ENCODE data around the gene OGG1. TPM values are rescaled to one million over a fixed set of nuclear protein-coding genes. Genes with fewer than 3 reads are reported as not detected.

Gene OGG1
- total and polyA plus RNA-seq, 9 of the 15 experiments (the other 6 are each of a cell fraction or from before 2014, with no cell fraction given), result 6.6 to 33.0 (median 24.4) TPM

- TF ChIP-seq AFF1 (IDR thresholded peaks at IDR 0.05; ENCODE audit: low read depth in 1 of 2, partially characterized antibody in 2 of 2) (no peak), SETDB1 (IDR thresholded peaks at IDR 0.05; ENCODE audit: low read length) (peak; percentile 36), ZNF431 (CRISPR knock-in tag; IDR thresholded peaks at IDR 0.05) (no peak), HSF4 (CRISPR knock-in tag; IDR thresholded peaks at IDR 0.05; ENCODE audit: borderline replicate concordance) (no peak), HNRNPUL1 (IDR thresholded peaks at IDR 0.05; ENCODE audit: low read length) (no peak), ARID3B (CRISPR knock-in tag; IDR thresholded peaks at IDR 0.05; ENCODE audit: borderline replicate concordance) (0 out of 2 replicates have a peak, but pooled peaks have one; percentile 48), MCM2 (IDR thresholded peaks at IDR 0.05; ENCODE audit: low read depth) (no peak), TCF3 (CRISPR knock-in tag; IDR thresholded peaks at IDR 0.05) (peak; percentile 43; the same call in 1 of the 2 replicates), NEUROD1 (IDR thresholded peaks at IDR 0.05; ENCODE audit: borderline replicate concordance, low read depth, low read length, partially characterized antibody) (peak; percentile 56), ZFP1 (CRISPR knock-in tag; IDR thresholded peaks at IDR 0.05) (no peak), POLR3G (IDR thresholded peaks at IDR 0.05; ENCODE audit: extremely low read depth, insufficient read length, insufficient replicate concordance) (no peak), ATF6 (CRISPR knock-in tag; IDR thresholded peaks at IDR 0.05) (no peak), AFF4 (CRISPR knock-in tag; IDR thresholded peaks at IDR 0.05) (peak; percentile 91)
These were observed at the start of gene OGG1 (continued) for GRCh38 chr3:9749645-9750555.
